Ovary (tissue), 9 donors: ENCODE measurements around the gene CMBL. TPM values are rescaled to one million over a fixed set of nuclear protein-coding genes. Genes with fewer than 3 reads are reported as not detected.

ENCODE experiments used
- DNase-seq, 5 donors: peaks; one replicate each; pipeline ENCODE4 v3.0.0-alpha.2; 2019 to 2020
- H3K27ac ChIP-seq, 2 donors: fragments of 200-600 bp; one replicate each; pipeline versions ENCODE4 v1.5.1 to v1.8.0; 2019 to 2022
- H3K27me3 ChIP-seq: fragments of 200-600 bp; one replicate; pipeline ENCODE4 v1.8.0; 2022
- H3K36me3 ChIP-seq: fragments of 200-600 bp; sonication (generic); one replicate; pipeline ENCODE4 v1.5.1; 2019
- H3K4me1 ChIP-seq: one replicate; pipeline ENCODE4 v1.8.1; 2013; ENCODE audit warnings: mild to moderate bottlenecking, moderate library complexity; ENCODE audit not compliant: insufficient read depth
- H3K4me3 ChIP-seq: fragments of 200-600 bp; sonication (generic); one replicate; pipeline ENCODE4 v1.5.1; 2017
- H3K9me3 ChIP-seq, 2 donors: fragments of 200-600 bp in 1 of 2; sonication (generic) in 1 of 2; one replicate each; pipeline versions ENCODE4 v1.5.1 to v1.8.1; 2013 to 2019; ENCODE audit warnings: mild to moderate bottlenecking in 1 of 2, moderate library complexity in 1 of 2
- EP300 ChIP-seq: sonication (generic); formaldehyde crosslinking; IDR thresholded peaks from one replicate; pipeline ENCODE4 v1.6.1; 2017; ENCODE audit warnings: antibody characterized with exemption
- POLR2A ChIP-seq: fragments of 450-650 bp; IDR thresholded peaks from one replicate; pipeline ENCODE4 v1.6.1; 2017; ENCODE audit warnings: antibody characterized with exemption, mild to moderate bottlenecking, moderate library complexity
- WGBS, 3 donors: extraction: QIAGEN DNeasy Blood & Tissue Kit in 1 of 3; methylation state at CpG; one replicate each; pipeline versions ENCODE4 v1.1.5 to v1.1.7; 2013 to 2017; 5-methylcytosine and 5-hydroxymethylcytosine counted together
- intact Hi-C, 4 donors: fragments of 100-400 bp; cut with DNase I; formaldehyde crosslinking; loops; one replicate each; pipeline versions ENCODE4 v1.11.0 to v1.15.1; 2022 to 2023
- polyA plus RNA-seq, 2 donors: library from polyadenylated mRNA; stranded (reverse); fragments of 200-250 nt in 1 of 2; fragments of 350-450 nt in 1 of 2; fragmentation: Illumina TruSeq in 1 of 2; extraction: RNeasy Lipid Tissue Mini Kit (QIAGEN cat#74804) in 1 of 2; gene quantifications; one replicate each; pipeline ENCODE4 v1.2.3, GENCODE V29; 2013 to 2014
- total RNA-seq, 7 donors: library from RNA; depleted of rRNA in 2 of 7; stranded (reverse); fragments of >200 nt in 2 of 7; fragmentation: NEBNext Ultra II Directional in 3 of 7; extraction: Animal tissue kit (Norgen Biotek cat#: 25700) in 3 of 7; gene quantifications; one replicate each; pipeline versions ENCODE4 v1.1.0 to v1.2.4, GENCODE V29; 2016 to 2023
- TF ChIP-seq, protein P1 (sequence below), 3 donors: fragments of 450-650 bp in 2 of 3; fragments of 200-600 bp in 1 of 3; IDR thresholded peaks; one replicate each; pipeline versions ENCODE4 v1.5.1 to v1.8.0; 2016 to 2022; ENCODE audit warnings: antibody characterized with exemption in 3 of 3, mild to moderate bottlenecking in 1 of 3
- donor health status: DM: no; HTN: no; CAD: no; lungs with moderate emphysema.
- donor health status: DM: no; HTN: no; CAD: no.
- donor health status: Bipolar disorder and iron deficiency.
- donor health status: DM: yes; HTN: yes; CAD: no.
- donor health status: DM: no; HTN: no; CAD: no.
- donor health status: DM: yes; HTN: yes; CAD: no.

CMBL gene
- total and polyA plus RNA-seq, 9 donors = 7.3 to 69.0 (median 43.2) TPM

DNA sequence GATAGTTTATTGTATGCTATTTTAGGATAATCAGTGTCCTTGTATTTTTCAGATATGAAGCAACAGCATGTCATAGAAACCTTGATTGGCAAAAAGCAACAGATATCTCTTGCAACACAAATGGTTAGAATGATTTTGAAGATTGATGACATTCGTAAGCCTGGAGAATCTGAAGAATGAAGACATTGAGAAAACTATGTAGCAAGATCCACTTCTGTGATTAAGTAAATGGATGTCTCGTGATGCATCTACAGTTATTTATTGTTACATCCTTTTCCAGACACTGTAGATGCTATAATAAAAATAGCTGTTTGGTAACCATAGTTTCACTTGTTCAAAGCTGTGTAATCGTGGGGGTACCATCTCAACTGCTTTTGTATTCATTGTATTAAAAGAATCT, 43.1 kb downstream of the CMBL start:
- Histone ChIP-seq H3K27ac (no peak overlapping the region), H3K4me1 (no peaks in the 10 kb centered on the region), H3K27me3 (no peaks in the 10 kb centered on the region), H3K36me3 (no peaks in the 10 kb centered on the region), H3K9me3 (no peaks in the 10 kb centered on the region), H3K4me3 (no peak overlapping the region)
- DNase-seq = no peak
- intact Hi-C loops = no loop called here
- TF ChIP-seq, protein P1, sequence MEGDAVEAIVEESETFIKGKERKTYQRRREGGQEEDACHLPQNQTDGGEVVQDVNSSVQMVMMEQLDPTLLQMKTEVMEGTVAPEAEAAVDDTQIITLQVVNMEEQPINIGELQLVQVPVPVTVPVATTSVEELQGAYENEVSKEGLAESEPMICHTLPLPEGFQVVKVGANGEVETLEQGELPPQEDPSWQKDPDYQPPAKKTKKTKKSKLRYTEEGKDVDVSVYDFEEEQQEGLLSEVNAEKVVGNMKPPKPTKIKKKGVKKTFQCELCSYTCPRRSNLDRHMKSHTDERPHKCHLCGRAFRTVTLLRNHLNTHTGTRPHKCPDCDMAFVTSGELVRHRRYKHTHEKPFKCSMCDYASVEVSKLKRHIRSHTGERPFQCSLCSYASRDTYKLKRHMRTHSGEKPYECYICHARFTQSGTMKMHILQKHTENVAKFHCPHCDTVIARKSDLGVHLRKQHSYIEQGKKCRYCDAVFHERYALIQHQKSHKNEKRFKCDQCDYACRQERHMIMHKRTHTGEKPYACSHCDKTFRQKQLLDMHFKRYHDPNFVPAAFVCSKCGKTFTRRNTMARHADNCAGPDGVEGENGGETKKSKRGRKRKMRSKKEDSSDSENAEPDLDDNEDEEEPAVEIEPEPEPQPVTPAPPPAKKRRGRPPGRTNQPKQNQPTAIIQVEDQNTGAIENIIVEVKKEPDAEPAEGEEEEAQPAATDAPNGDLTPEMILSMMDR (IDR thresholded peaks at IDR 0.05) = no peak
- TF ChIP-seq POLR2A = no peak
- TF ChIP-seq EP300 = no peak
- WGBS, 3 donors = 60 to 70% (median 63%) methylated on average over 3 of the region's 3 CpGs

DNA sequence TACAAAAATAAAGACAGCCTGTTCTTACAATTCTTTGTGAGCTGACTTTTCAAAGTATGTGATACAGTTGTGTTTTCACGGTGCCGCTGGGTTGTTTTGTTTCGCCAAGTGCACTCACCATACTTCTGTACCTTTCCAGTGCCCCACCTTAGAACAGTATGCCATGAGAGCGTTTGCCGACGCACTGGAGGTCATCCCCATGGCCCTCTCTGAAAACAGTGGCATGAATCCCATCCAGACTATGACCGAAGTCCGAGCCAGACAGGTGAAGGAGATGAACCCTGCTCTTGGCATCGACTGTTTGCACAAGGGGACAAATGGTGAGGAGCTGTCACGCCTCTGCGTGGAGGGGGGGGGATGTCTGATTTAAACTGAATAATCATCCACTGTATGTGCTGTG, 44.7 kb downstream of the CMBL start:
- TF ChIP-seq, protein P1 (IDR thresholded peaks at IDR 0.05) = no peak
- TF ChIP-seq EP300 (no peak), POLR2A (no peak)
- no peak for DNase-seq
- Histone ChIP-seq H3K27ac (no peak overlapping the region), H3K4me1 (no peaks in the 10 kb centered on the region), H3K27me3 (no peaks in the 10 kb centered on the region), H3K36me3 (no peaks in the 10 kb centered on the region), H3K9me3 (no peaks in the 10 kb centered on the region), H3K4me3 (no peak overlapping the region)
- intact Hi-C loops = no loop called here
- 87 to 88% (median 87%) methylated on average over 11 of the region's 11 CpGs for WGBS, 3 donors

DNA sequence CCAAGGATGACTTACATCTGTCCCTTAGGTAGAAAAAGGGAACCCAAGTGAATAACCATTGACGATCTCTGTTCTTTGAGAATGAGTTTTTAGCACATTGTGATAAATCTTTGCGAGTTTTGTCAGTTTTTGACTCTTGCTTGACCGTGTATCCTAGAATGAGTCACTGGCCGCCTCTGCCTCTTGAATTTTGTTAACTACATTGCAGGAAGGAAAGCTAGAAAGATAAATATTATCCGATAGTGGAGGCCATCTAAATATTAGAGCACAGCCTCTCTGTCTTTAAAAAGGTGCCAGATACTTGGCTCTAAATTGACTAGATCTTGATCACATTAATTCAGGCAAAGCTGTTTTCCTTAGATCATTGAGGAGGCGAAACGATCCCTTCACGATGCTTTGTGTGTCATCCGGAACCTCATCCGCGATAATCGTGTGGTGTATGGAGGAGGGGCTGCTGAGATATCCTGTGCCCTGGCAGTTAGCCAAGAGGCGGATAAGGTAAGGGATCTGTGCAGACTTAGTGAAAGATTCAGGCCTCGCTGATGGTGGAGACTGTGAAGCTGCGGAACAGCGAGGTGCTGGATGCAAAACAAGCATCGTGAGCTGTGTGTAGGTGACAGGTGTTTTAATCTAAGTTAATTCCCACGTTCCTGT, 45.5 kb downstream of the CMBL start:
- H3K4me1 ChIP-seq = no peaks in the 10 kb centered on the region
- intact Hi-C loops = no loop called here
- WGBS, 3 donors = 51 to 65% (median 57%) methylated on average over 18 of the region's 18 CpGs
- no peaks in the 10 kb centered on the region for H3K27me3 ChIP-seq
- H3K9me3 ChIP-seq = no peaks in the 10 kb centered on the region
- no peaks in the 10 kb centered on the region for H3K36me3 ChIP-seq
- TF ChIP-seq, protein P1 (IDR thresholded peaks at IDR 0.05) = no peak
- DNase-seq = no peak
- H3K4me3 ChIP-seq = no peak overlapping the region
- H3K27ac ChIP-seq = no peak overlapping the region

DNA sequence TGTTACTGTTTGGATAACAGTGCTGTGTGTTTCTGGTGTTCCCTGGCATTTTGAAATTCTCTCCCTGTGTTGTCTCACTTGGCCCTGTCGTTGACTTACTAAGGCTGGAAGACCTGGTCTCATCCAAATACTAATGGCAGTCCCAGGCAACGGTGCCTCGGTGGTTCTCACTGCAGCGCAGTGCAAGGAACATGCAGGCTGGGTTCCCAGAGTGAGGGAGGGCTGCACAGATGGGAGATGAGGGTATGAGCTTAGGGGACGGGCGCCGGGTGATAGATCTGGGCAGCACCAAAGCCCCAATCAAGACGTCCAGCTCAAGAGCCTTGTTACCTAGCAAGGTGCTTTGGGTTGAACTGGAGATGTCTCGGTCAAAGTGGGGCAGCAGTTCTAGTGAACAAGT, 46.6 kb downstream of the CMBL start:
- no peak overlapping the region for H3K4me3 ChIP-seq
- H3K4me1 ChIP-seq = no peaks in the 10 kb centered on the region
- no peaks in the 10 kb centered on the region for H3K9me3 ChIP-seq
- H3K36me3 ChIP-seq = no peaks in the 10 kb centered on the region
- intact Hi-C loops = no loop called here
- no peak for TF ChIP-seq EP300
- H3K27ac ChIP-seq = no peak overlapping the region
- no peaks in the 10 kb centered on the region for H3K27me3 ChIP-seq
- WGBS, 3 donors = 75 to 82% (median 79%) methylated on average over 9 of the region's 9 CpGs
- no peak for DNase-seq

DNA sequence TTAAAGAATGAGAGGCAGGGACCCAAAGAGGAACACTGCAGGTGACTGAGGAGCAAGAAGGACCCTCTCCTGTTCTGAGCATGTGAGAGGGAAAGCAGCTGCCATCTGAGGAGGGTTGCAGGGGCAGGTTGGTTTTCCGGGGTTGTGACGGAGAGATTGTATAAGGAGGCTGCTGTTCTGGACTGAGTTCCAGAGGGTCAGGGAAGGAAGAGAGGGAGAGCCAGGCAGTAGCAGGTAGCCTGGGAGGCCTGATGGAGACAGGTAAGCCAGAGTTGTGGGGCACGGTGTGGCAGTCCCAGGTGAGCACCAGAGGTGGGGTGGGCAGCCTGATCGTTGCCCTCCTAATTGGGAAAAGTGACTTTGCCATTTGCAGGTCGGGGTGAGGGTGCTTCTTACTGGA, 47.8 kb downstream of the CMBL start:
- no peaks in the 10 kb centered on the region for H3K4me1 ChIP-seq
- no peak overlapping the region for H3K4me3 ChIP-seq
- no peaks in the 10 kb centered on the region for H3K27me3 ChIP-seq
- intact Hi-C loops = loop anchor here in 1 of 4 donors (10.0 kb wide), 1 partner anchor 715 kb away; the partner anchor contains the start of gene SEMA5A
- WGBS, 3 donors = 84 to 90% (median 88%) methylated on average over 5 of the region's 5 CpGs
- no peak overlapping the region for H3K27ac ChIP-seq
- H3K9me3 ChIP-seq = no peaks in the 10 kb centered on the region
- TF ChIP-seq, protein P1 (IDR thresholded peaks at IDR 0.05) = no peak
- TF ChIP-seq EP300 (no peak), POLR2A (no peak)
- no peaks in the 10 kb centered on the region for H3K36me3 ChIP-seq
- no peak for DNase-seq
